HuH-7 (cell line): Measurements from ENCODE around the gene PZP.

ENCODE experiments used
- DNase-seq: peaks from one replicate; pipeline ENCODE4 v3.0.0; 2011; ENCODE audit warnings: low spot score

Gene PZP

GRCh38 chr12:9104087-9104486 lies 104.1 kb downstream of the PZP start:
- no peak for DNase-seq

GRCh38 chr12:9103050-9103849 lies 104.9 kb downstream of the PZP start:
- no peak for DNase-seq

GRCh38 chr12:9101018-9101687 lies 107.0 kb downstream of the PZP start:
- no peak for DNase-seq

- no peak for DNase-seq
Measured at GRCh38 chr12:9099552-9100190, 108.5 kb downstream of the PZP start.
